ENCODE measurements around the gene SPCS1.

Gene SPCS1

GRCh38 chr3:52733256-52733891 is 27.5 kb downstream of the SPCS1 start:
- DNase-seq = no peak

- no peak for DNase-seq
These were observed 33.8 kb downstream of the SPCS1 start for GRCh38 chr3:52739730-52740129.

DNA sequence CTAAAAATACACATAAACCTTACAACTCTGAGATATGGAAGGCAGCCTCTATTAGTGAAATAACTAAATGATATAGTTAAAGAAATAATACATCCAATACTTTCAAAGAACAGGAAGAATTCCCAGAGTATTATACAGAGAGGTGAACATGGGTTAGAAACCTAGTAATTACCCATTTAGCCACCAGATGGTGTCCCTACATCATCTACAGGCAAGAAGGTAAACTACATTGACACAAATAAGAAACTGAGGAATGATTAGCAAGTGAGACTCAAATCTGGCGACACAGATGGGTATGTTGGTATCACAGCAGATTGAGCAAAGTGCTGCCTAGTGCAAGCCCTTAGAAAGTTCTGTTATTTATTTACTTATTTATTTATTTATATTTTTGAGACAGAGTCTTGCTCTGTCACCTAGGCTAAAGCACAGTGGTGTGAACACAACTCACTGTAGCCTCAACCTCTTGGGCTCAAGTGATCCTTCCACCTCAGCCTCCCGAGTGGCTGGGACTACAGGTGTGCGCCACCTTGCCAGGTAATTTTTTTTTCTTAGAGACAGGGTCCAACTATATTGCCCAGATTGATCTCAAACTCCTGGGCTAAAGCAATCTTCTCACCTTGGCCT is 36.6 kb downstream of the SPCS1 start:
- DNase-seq = peak in 1 of 2 experiments; percentile 2

GRCh38 chr3:52743152-52743551 is 37.2 kb downstream of the SPCS1 start:
- DNase-seq = no peak

GRCh38 chr3:52743721-52744120 is 37.8 kb downstream of the SPCS1 start:
- no peak for DNase-seq

DNA sequence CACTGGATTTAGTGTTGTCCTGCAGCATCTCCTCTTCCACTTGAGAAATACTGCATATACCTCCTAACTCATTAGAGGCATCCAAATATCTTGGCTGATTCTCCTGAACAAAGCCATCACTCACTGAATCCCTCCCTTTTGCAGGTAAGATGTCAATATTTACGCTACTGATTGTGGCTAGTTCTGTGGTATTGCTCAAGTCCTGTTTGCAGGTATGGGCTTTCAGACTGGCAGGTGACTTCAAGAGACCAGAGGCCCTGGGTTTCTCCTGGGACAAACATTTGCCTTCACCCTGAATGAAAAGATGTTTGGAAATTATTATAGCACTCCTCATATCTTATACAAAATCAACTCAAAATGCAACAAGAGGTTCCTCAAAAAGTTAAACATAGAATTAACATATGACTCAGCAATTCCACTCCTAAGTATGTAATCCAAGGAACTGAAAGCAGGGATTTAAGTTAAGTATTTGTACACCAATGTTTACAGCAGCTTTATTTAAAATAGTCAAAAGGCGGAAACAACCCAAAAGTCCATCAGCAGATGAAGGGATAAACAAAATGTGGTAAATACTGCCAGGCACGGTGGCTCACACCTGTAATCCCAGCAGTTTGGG is 46.2 kb downstream of the SPCS1 start:
- no peak for DNase-seq

DNA sequence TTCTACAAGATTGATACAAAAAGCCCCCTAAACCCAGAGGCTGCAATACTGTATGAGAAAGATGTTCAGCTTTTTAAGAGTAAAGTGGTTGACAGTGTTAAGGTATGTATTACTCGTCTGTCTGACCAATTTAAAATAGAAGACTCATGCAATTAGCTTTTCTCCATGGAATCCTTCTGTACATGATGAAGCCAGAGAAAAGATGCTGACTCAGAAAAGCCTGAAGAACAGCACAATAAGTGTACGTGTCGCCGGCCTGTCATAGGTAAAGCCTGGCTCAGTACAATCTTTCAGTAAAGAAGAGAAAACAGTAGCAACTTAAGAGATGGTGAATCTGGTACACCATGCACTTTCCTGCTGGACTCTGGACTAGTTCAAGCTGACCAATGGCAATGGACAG is 48.5 kb downstream of the SPCS1 start:
- DNase-seq = no peak

DNA sequence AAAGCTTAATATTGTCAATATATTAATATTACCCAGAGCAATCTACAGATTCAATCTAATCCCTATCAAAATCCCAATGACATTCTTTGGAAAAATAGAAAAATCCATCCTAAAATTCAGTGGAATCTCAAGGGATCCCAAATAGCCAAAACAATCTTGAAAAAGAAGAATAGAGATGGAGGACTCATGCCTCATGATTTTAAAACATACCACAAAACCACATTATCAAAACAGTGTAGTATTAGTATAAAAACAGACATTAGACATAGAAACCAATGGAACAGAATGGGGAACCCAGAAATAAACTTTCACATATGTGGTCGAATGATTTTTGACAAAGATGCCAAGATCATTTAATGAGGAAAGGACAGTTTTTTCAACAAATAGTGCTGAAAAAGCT is 50.2 kb downstream of the SPCS1 start:
- no peak for DNase-seq
